Measurements from ENCODE around the gene HADHA.

DNA sequence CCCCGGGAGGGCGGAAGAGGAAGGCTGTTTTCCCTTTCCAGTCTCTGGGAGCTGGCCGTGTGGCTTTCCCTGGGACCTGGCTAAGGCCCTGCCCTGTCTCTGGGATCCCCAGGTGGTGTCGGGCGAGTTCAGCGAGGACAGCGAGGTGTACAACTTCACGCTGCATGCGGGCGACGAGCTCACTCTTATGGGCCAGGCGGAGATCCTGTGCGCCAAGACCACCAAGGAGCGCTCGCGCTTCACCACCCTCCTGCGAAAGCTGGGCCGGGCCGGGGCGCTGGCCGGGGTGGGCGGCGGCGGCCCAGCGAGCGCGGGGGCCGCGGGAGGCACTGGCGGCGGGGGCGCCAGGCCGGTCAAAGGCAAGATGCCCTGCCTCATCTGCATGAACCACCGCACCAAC is 60.3 kb downstream of the HADHA start:
- TF ChIP-seq, protein P1, sequence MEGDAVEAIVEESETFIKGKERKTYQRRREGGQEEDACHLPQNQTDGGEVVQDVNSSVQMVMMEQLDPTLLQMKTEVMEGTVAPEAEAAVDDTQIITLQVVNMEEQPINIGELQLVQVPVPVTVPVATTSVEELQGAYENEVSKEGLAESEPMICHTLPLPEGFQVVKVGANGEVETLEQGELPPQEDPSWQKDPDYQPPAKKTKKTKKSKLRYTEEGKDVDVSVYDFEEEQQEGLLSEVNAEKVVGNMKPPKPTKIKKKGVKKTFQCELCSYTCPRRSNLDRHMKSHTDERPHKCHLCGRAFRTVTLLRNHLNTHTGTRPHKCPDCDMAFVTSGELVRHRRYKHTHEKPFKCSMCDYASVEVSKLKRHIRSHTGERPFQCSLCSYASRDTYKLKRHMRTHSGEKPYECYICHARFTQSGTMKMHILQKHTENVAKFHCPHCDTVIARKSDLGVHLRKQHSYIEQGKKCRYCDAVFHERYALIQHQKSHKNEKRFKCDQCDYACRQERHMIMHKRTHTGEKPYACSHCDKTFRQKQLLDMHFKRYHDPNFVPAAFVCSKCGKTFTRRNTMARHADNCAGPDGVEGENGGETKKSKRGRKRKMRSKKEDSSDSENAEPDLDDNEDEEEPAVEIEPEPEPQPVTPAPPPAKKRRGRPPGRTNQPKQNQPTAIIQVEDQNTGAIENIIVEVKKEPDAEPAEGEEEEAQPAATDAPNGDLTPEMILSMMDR (IDR thresholded peaks at IDR 0.05; ENCODE audit: low read depth, low read length): no peak
- TF ChIP-seq EZH2phosphoT487 (IDR thresholded peaks at IDR 0.05; ENCODE audit: low read depth): no peak
